OCI-LY7 (cell line): ENCODE data around the gene SNX27. TPM values are rescaled to one million over a fixed set of nuclear protein-coding genes. Genes with fewer than 3 reads are reported as not detected.

Experiments used
- BruUV-seq: library from RNA; stranded (reverse); fragments of 400-500 nt; replicated peaks from 2 replicates; lab custom pipeline; 2021; lab: Mats Ljungman, UMichigan
- CTCF ChIA-PET: fragments of 300-600 bp; sonication (Branson Sonifier 250); formaldehyde crosslinking; loops from one replicate; lab custom pipeline; 2022; ENCODE audit warnings: antibody characterized with exemption; ENCODE audit not compliant: unreplicated experiment; lab: Charles Lee
- POLR2A ChIA-PET: fragments of 300-600 bp; sonication (Branson Sonifier 250); formaldehyde crosslinking; loops from one replicate; lab custom pipeline; 2022; ENCODE audit warnings: antibody characterized with exemption; lab: Charles Lee
- DNase-seq: peaks from one replicate; pipeline ENCODE4 v3.0.0-alpha.2; 2015; ENCODE audit warnings: low spot score
- H2AFZ ChIP-seq: fragments of 200-600 bp; sonication (generic), shearing (Covaris generic); 2 replicates; pipeline ENCODE4 v1.6.1; 2014; ENCODE audit warnings: mild to moderate bottlenecking, antibody characterized with exemption, low read length, moderate library complexity
- H3K27ac ChIP-seq: fragments of 200-600 bp; sonication (generic); 2 replicates; pipeline ENCODE4 v1.5.1; 2014; ENCODE audit warnings: mixed run types, low read depth, mild to moderate bottlenecking, moderate library complexity, low read length, inconsistent platforms; ENCODE audit not compliant: poor library complexity, severe bottlenecking
- H3K36me3 ChIP-seq: fragments of 200-600 bp; sonication (generic); 2 replicates; pipeline ENCODE4 v1.6.1; 2014; ENCODE audit warnings: mild to moderate bottlenecking, antibody characterized with exemption, low read length, moderate library complexity, mixed read lengths; ENCODE audit not compliant: insufficient read depth
- H3K4me1 ChIP-seq: fragments of 200-600 bp; sonication (generic); 2 replicates; pipeline ENCODE4 v1.5.1; 2014; ENCODE audit warnings: mild to moderate bottlenecking, low read length; ENCODE audit not compliant: insufficient read depth, poor library complexity, severe bottlenecking
- H3K4me2 ChIP-seq: fragments of 200-600 bp; sonication (generic); 2 replicates; pipeline ENCODE4 v1.6.1; 2014; ENCODE audit warnings: mild to moderate bottlenecking, low read length
- H3K4me3 ChIP-seq: fragments of 200-600 bp; sonication (generic); 2 replicates; pipeline ENCODE4 v1.5.1; 2014; ENCODE audit warnings: mild to moderate bottlenecking, low read depth, low read length; ENCODE audit not compliant: poor library complexity, severe bottlenecking
- H3K79me2 ChIP-seq: fragments of 200-600 bp; sonication (generic); 2 replicates; pipeline ENCODE4 v1.6.1; 2016; ENCODE audit warnings: low read depth, mild to moderate bottlenecking, low read length, moderate library complexity, mixed read lengths; ENCODE audit not compliant: insufficient read depth
- H3K9me2 ChIP-seq: fragments of 200-600 bp; sonication (generic); 2 replicates; pipeline ENCODE4 v1.6.1; 2016; ENCODE audit warnings: mild to moderate bottlenecking, low read length, mixed read lengths; ENCODE audit not compliant: insufficient read depth
- H3K9me3 ChIP-seq: fragments of 200-600 bp; sonication (generic); 2 replicates; pipeline ENCODE4 v1.6.1; 2014; ENCODE audit warnings: mild to moderate bottlenecking, mixed run types, low read length, mixed read lengths
- H4K20me1 ChIP-seq: fragments of 200-600 bp; sonication (generic); 2 replicates; pipeline ENCODE4 v1.6.1; 2014; ENCODE audit warnings: mild to moderate bottlenecking, antibody characterized with exemption, low read length, moderate library complexity, mixed read lengths; ENCODE audit not compliant: insufficient read depth
- EZH2phosphoT487 ChIP-seq: fragments of 200-600 bp; sonication (generic); IDR thresholded peaks from 2 replicates; pipeline ENCODE4 v1.6.1; 2018; ENCODE audit warnings: low read depth, borderline replicate concordance, mild to moderate bottlenecking, mixed run types, antibody characterized with exemption, low read length, moderate library complexity, mixed read lengths
- intact Hi-C: fragments of 100-400 bp; cut with micrococcal nuclease; formaldehyde crosslinking; loops from one replicate; pipeline ENCODE4 v1.10.0; 2022; ENCODE audit not compliant: unreplicated experiment
- total RNA-seq, 2 experiments: library from RNA; depleted of rRNA in 1 of 2; stranded (reverse); fragments of >200 nt in 1 of 2; shearing (Covaris generic) in 1 of 2; gene quantifications; 2 replicates each; pipeline ENCODE4 v1.2.3, GENCODE V29; 2014 to 2022
- TF ChIP-seq, protein P1 (sequence below): fragments of 200-600 bp; sonication (generic); conservative IDR thresholded peaks from 2 replicates; pipeline ENCODE4 v1.5.1; 2014; ENCODE audit warnings: mild to moderate bottlenecking, antibody characterized with exemption, low read length, moderate library complexity, mixed read lengths

SNX27 gene
- total RNA-seq, 2 experiments from 2014 or later: 16.4 to 32.0 TPM

GRCh38 chr1:151619489-151620093 lies 7.7 kb downstream of the SNX27 start:
- Histone ChIP-seq H3K79me2 (peaks cover 2% of the 10 kb centered on the region), H3K4me3 (no peak overlapping the region), H3K36me3 (peaks cover 6% of the 10 kb centered on the region; the same call in 1 of the 2 replicates), H3K27ac (no peak overlapping the region), H2AFZ (no peak overlapping the region), H3K9me3 (no peaks in the 10 kb centered on the region), H4K20me1 (no peaks in the 10 kb centered on the region; the same call in 1 of the 2 replicates), H3K9me2 (no peaks in the 10 kb centered on the region), H3K4me2 (no peak overlapping the region), H3K4me1 (no peaks in the 10 kb centered on the region)
- POLR2A ChIA-PET: interaction anchor here (0.7 kb wide), 1 partner anchor 143 kb away, joined by 3 read pairs; no protein-coding TSS in a partner anchor
- DNase-seq: no peak
- no peak for TF ChIP-seq EZH2phosphoT487
- TF ChIP-seq, protein P1, sequence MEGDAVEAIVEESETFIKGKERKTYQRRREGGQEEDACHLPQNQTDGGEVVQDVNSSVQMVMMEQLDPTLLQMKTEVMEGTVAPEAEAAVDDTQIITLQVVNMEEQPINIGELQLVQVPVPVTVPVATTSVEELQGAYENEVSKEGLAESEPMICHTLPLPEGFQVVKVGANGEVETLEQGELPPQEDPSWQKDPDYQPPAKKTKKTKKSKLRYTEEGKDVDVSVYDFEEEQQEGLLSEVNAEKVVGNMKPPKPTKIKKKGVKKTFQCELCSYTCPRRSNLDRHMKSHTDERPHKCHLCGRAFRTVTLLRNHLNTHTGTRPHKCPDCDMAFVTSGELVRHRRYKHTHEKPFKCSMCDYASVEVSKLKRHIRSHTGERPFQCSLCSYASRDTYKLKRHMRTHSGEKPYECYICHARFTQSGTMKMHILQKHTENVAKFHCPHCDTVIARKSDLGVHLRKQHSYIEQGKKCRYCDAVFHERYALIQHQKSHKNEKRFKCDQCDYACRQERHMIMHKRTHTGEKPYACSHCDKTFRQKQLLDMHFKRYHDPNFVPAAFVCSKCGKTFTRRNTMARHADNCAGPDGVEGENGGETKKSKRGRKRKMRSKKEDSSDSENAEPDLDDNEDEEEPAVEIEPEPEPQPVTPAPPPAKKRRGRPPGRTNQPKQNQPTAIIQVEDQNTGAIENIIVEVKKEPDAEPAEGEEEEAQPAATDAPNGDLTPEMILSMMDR: no peak
- CTCF ChIA-PET: no interaction called here
- intact Hi-C loops: no loop called here
- BruUV-seq: no TSS peak

DNA sequence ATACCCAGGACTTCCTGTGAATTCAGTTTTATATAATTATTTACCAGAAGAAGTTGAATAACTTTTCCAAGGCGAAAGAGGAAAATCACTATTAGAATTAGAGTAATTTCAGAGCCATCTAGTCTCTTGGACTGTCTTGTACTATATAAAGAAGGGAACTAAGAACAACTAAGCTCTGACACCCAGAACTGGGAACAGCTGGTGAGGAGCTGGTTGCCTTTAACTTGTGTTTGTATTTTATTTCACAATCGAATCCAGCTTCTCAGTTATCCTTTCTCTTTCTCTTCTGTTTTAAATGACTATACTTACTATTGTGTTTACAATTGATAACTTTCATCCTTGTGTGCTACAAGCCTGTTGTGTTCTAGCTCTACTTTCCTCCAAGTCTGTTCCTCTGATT lies 8.4 kb downstream of the SNX27 start:
- peaks cover 8% of the 10 kb centered on the region for H3K79me2 ChIP-seq
- POLR2A ChIA-PET: interaction anchor here (0.7 kb wide), 2 partner anchors 65 to 142 kb away, joined by 3 read pairs; no protein-coding TSS in a partner anchor
- BruUV-seq: no TSS peak

More for the DNA sequence above, 8.4 kb downstream of the SNX27 start:
- Histone ChIP-seq H3K4me1 (no peaks in the 10 kb centered on the region), H4K20me1 (no peaks in the 10 kb centered on the region; the same call in 1 of the 2 replicates), H3K4me3 (no peak overlapping the region), H3K4me2 (no peak overlapping the region), H3K9me3 (no peaks in the 10 kb centered on the region), H3K27ac (no peak overlapping the region), H2AFZ (no peak overlapping the region), H3K36me3 (peaks cover 9% of the 10 kb centered on the region), H3K9me2 (no peaks in the 10 kb centered on the region)
- intact Hi-C loops: no loop called here
- DNase-seq: no peak
- CTCF ChIA-PET: no interaction called here
- TF ChIP-seq, protein P1: no peak
- no peak for TF ChIP-seq EZH2phosphoT487
